Fibroblast of lung (primary cell): ENCODE data around the gene CCDC144A. TPM values are rescaled to one million over a fixed set of nuclear protein-coding genes. Genes with fewer than 3 reads are reported as not detected.

Experiments
- DNase-seq, 2 donors: peaks; one replicate each; pipeline versions ENCODE4 v3.0.0 to v3.0.0-alpha.2; 2010; ENCODE audit warnings: low read depth in 2 of 2
- H2AFZ ChIP-seq: 2 replicates; pipeline ENCODE4 v1.5.1; 2012; ENCODE audit warnings: low read length, control low read depth, inconsistent platforms
- H3K27ac ChIP-seq: 2 replicates; pipeline ENCODE4 v1.5.1; 2011; ENCODE audit warnings: low read length, control low read depth; ENCODE audit not compliant: insufficient read depth
- H3K27me3 ChIP-seq: 2 replicates; pipeline ENCODE4 v1.5.1; 2011; ENCODE audit warnings: mild to moderate bottlenecking, low read length; ENCODE audit not compliant: control insufficient read depth, insufficient read depth
- H3K36me3 ChIP-seq: 2 replicates; pipeline ENCODE4 v1.5.1; 2011; ENCODE audit warnings: low read length; ENCODE audit not compliant: control insufficient read depth, insufficient read depth
- H3K4me1 ChIP-seq: 2 replicates; pipeline ENCODE4 v1.5.1; 2011; ENCODE audit warnings: low read length; ENCODE audit not compliant: control insufficient read depth, insufficient read depth; ENCODE audit errors: extremely low read depth
- H3K4me2 ChIP-seq: 2 replicates; pipeline ENCODE4 v1.5.1; 2011; ENCODE audit warnings: low read length, control low read depth; ENCODE audit not compliant: insufficient read depth; ENCODE audit errors: extremely low read depth
- H3K4me3 ChIP-seq, 4 experiments: fragments of 200-600 bp in 1 of 4; sonication (generic) in 1 of 4; replicated peaks in 1 of 4; 2 replicates each; pipeline ENCODE4 v1.5.1; 2011 to 2016; ENCODE audit warnings: low read length in 4 of 4, low read depth in 3 of 4, mild to moderate bottlenecking in 3 of 4, control low read depth in 2 of 4, inconsistent platforms in 1 of 4, mixed read lengths in 1 of 4; ENCODE audit not compliant: insufficient read depth in 1 of 4; ENCODE audit errors: control extremely low read depth in 1 of 4
- H3K79me2 ChIP-seq: 2 replicates; pipeline ENCODE4 v1.5.1; 2012; ENCODE audit warnings: mild to moderate bottlenecking, low read length, inconsistent platforms; ENCODE audit not compliant: control insufficient read depth, insufficient read depth
- H3K9ac ChIP-seq: 2 replicates; pipeline ENCODE4 v1.5.1; 2011; ENCODE audit warnings: mild to moderate bottlenecking, low read length, control low read depth; ENCODE audit not compliant: insufficient read depth
- H3K9me3 ChIP-seq: 2 replicates; pipeline ENCODE4 v1.5.1; 2012; ENCODE audit warnings: low read depth, low read length; ENCODE audit not compliant: control insufficient read depth, insufficient read depth
- H4K20me1 ChIP-seq: 2 replicates; pipeline ENCODE4 v1.5.1; 2011; ENCODE audit warnings: low read length; ENCODE audit not compliant: control insufficient read depth, insufficient read depth; ENCODE audit errors: extremely low read depth
- EZH2 ChIP-seq: IDR thresholded peaks from 2 replicates; pipeline ENCODE4 v1.5.1; 2012; ENCODE audit warnings: low read length, control low read depth, mild to moderate bottlenecking; ENCODE audit errors: missing control alignments
- polyA plus RNA-seq, 2 donors: library from polyadenylated mRNA; depleted of rRNA in 1 of 2; stranded (reverse) in 1 of 2; unstranded in 1 of 2; fragments of >200 nt; gene quantifications; 2 replicates each; pipeline ENCODE4 v1.2.1, GENCODE V29; 2011 to 2012; ENCODE audit warnings: missing spikeins in 1 of 2
- total RNA-seq: library from RNA; depleted of rRNA; stranded (reverse); fragments of >200 nt; gene quantifications from 2 replicates; pipeline ENCODE4 v1.2.1, GENCODE V29; 2014
- TF ChIP-seq, protein P1 (sequence below), 2 donors: IDR thresholded peaks in 1 of 2; conservative IDR thresholded peaks in 1 of 2; 1 replicate in 1 of 2; 2 replicates in 1 of 2; pipeline ENCODE4 v1.5.1; 2011 to 2012; ENCODE audit warnings: low read length in 2 of 2, control low read depth in 1 of 2, inconsistent platforms in 1 of 2, low read depth in 1 of 2, mild to moderate bottlenecking in 1 of 2

Gene CCDC144A
- total and polyA plus RNA-seq, 2 donors (not counting 1 experiment from before 2014, with no cell fraction given): 2.5 to 11.7 TPM

- Histone ChIP-seq H3K9ac (peak overlapping the region; percentile 84), H4K20me1 (no peaks in the 10 kb centered on the region), H3K9me3 (no peaks in the 10 kb centered on the region), H2AFZ (peak overlapping the region; percentile 90), H3K27ac (peak overlapping the region; percentile 77), H3K4me3 (peak overlapping the region; percentile 85 to 93 (median 86)), H3K4me2 (peak overlapping the region; percentile 81), H3K79me2 (no peaks in the 10 kb centered on the region), H3K27me3 (no peaks in the 10 kb centered on the region), H3K36me3 (no peaks in the 10 kb centered on the region), H3K4me1 (peaks cover 3% of the 10 kb centered on the region)
- TF ChIP-seq, protein P1, sequence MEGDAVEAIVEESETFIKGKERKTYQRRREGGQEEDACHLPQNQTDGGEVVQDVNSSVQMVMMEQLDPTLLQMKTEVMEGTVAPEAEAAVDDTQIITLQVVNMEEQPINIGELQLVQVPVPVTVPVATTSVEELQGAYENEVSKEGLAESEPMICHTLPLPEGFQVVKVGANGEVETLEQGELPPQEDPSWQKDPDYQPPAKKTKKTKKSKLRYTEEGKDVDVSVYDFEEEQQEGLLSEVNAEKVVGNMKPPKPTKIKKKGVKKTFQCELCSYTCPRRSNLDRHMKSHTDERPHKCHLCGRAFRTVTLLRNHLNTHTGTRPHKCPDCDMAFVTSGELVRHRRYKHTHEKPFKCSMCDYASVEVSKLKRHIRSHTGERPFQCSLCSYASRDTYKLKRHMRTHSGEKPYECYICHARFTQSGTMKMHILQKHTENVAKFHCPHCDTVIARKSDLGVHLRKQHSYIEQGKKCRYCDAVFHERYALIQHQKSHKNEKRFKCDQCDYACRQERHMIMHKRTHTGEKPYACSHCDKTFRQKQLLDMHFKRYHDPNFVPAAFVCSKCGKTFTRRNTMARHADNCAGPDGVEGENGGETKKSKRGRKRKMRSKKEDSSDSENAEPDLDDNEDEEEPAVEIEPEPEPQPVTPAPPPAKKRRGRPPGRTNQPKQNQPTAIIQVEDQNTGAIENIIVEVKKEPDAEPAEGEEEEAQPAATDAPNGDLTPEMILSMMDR (conservative IDR thresholded peaks at IDR 0.05 in 1 of 2, IDR thresholded peaks at IDR 0.05 in 1 of 2; ENCODE audit: low read depth in 1 of 2, low read length in 2 of 2): no peak
- TF ChIP-seq EZH2: no peak
- peak in 1 of 2 donors; percentile 17 for DNase-seq
These were observed 37.1 kb upstream of the CCDC144A start for GRCh38 chr17:16652847-16653366.

GRCh38 chr17:16653367-16654041 is 36.5 kb upstream of the CCDC144A start, which contains the start of gene ZNF624:
TSS of gene ZNF624 (minus strand) at chr17:16653850.
- H3K79me2 ChIP-seq: no peaks in the 10 kb centered on the region
- peak within 1 kb of the TSS; percentile 85 to 93 (median 86) for H3K4me3 ChIP-seq
- no peaks in the 10 kb centered on the region for H3K27me3 ChIP-seq
- no peaks in the 10 kb centered on the region for H3K9me3 ChIP-seq
- no peaks in the 10 kb centered on the region for H3K36me3 ChIP-seq
- H3K27ac ChIP-seq: peak within 1 kb of the TSS; percentile 77
- H4K20me1 ChIP-seq: no peaks in the 10 kb centered on the region
- peak; percentile 86 to 88 for DNase-seq
- H3K4me2 ChIP-seq: peak within 1 kb of the TSS; percentile 81
- H3K4me1 ChIP-seq: peaks cover 3% of the 10 kb centered on the region
- H3K9ac ChIP-seq: peak within 1 kb of the TSS; percentile 84
- H2AFZ ChIP-seq: peak within 1 kb of the TSS; percentile 90
- no peak for TF ChIP-seq EZH2
- TF ChIP-seq, protein P1 (conservative IDR thresholded peaks at IDR 0.05 in 1 of 2, IDR thresholded peaks at IDR 0.05 in 1 of 2; ENCODE audit: low read depth in 1 of 2, low read length in 2 of 2): no peak

DNA sequence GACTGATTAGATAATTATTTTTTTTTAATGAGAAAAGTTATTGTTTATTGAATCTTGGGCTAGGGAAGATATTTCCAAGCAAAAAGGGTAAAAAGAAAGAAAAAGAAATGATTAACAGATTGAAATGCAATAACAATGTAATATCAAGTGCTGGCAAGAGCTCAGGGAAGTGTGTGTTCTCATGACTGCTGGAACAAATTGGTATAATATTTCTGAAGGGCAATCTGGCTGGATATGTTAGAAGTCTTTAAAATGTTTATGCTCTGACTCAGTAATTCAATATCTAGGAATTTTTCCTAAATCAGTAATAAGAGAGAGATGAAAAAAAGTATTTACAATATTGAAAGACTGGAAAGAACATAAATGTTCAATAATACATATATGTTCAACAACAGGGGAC is 28.8 kb upstream of the CCDC144A start:
- no peaks in the 10 kb centered on the region for H3K9me3 ChIP-seq
- H3K4me2 ChIP-seq: no peak overlapping the region
- no peaks in the 10 kb centered on the region for H4K20me1 ChIP-seq
- H3K79me2 ChIP-seq: no peaks in the 10 kb centered on the region
- H3K27ac ChIP-seq: no peak overlapping the region
- peaks cover 3% of the 10 kb centered on the region for H3K27me3 ChIP-seq
- H3K9ac ChIP-seq: no peak overlapping the region
- H2AFZ ChIP-seq: no peak overlapping the region
- H3K4me3 ChIP-seq: no peak overlapping the region
- no peaks in the 10 kb centered on the region for H3K4me1 ChIP-seq
- peak in 1 of 2 donors; percentile 14 for DNase-seq
- H3K36me3 ChIP-seq: no peaks in the 10 kb centered on the region
- no peak for TF ChIP-seq EZH2
- TF ChIP-seq, protein P1 (conservative IDR thresholded peaks at IDR 0.05 in 1 of 2, IDR thresholded peaks at IDR 0.05 in 1 of 2; ENCODE audit: low read depth in 1 of 2, low read length in 2 of 2): no peak
